ENCODE data around the gene SPA17. TPM values are rescaled to one million over a fixed set of nuclear protein-coding genes. Genes with fewer than 3 reads are reported as not detected.

SPA17 gene
- total RNA-seq, 1 experiment from 2014 or later = 22.9 TPM

DNA sequence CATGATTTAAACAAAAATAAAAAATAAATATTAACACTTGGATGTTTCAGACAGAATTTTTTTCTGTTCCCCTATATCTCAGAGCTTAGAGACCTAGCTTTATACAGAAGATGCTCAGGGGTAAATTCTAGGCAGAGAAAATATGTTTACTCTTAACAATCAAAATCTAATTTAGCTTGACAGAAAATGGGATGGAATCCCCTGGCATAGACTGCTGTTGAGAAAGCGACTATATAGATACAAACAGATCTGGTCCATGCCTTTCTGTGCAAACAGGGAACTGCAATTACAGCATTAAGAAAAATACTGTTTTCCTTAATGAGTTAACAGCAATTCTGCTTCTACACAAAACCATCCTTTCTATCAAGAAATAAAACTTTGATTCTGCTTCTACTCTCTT, 14.7 kb upstream of the SPA17 start:
- Histone ChIP-seq H3K27me3 (replicated peaks; ENCODE audit: insufficient read depth, low read depth, low read length, poor library complexity) (no peaks in the 10 kb centered on the region), H3K36me3 (ENCODE audit: insufficient read depth, low read length, poor library complexity, severe bottlenecking) (no peaks in the 10 kb centered on the region), H3K27ac (ENCODE audit: low read depth, low read length, poor library complexity, severe bottlenecking) (no peak overlapping the region), H3K9me3 (ENCODE audit: low read depth, low read length, poor library complexity, severe bottlenecking) (no peaks in the 10 kb centered on the region), H3K4me1 (ENCODE audit: insufficient read depth, low read length, poor library complexity, severe bottlenecking) (peaks cover 19% of the 10 kb centered on the region), H3K4me3 (ENCODE audit: low read depth, low read length, poor library complexity, severe bottlenecking) (no peak overlapping the region)
- CTCF ChIA-PET = no interaction called here
- no TSS peak for BruUV-seq (replicated peaks)
- intact Hi-C loops (cut with micrococcal nuclease; ENCODE audit: unreplicated experiment) = no loop called here
- no peak for TF ChIP-seq EZH2 (IDR thresholded peaks at IDR 0.05; ENCODE audit: borderline replicate concordance, low read depth, low read length, poor library complexity, severe bottlenecking)
- TF ChIP-seq, protein P1, sequence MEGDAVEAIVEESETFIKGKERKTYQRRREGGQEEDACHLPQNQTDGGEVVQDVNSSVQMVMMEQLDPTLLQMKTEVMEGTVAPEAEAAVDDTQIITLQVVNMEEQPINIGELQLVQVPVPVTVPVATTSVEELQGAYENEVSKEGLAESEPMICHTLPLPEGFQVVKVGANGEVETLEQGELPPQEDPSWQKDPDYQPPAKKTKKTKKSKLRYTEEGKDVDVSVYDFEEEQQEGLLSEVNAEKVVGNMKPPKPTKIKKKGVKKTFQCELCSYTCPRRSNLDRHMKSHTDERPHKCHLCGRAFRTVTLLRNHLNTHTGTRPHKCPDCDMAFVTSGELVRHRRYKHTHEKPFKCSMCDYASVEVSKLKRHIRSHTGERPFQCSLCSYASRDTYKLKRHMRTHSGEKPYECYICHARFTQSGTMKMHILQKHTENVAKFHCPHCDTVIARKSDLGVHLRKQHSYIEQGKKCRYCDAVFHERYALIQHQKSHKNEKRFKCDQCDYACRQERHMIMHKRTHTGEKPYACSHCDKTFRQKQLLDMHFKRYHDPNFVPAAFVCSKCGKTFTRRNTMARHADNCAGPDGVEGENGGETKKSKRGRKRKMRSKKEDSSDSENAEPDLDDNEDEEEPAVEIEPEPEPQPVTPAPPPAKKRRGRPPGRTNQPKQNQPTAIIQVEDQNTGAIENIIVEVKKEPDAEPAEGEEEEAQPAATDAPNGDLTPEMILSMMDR (conservative IDR thresholded peaks at IDR 0.05; ENCODE audit: low read depth, low read length) = no peak
- POLR2A ChIA-PET (ENCODE audit: low non-redundant PET) = no interaction called here
- no peak for DNase-seq (ENCODE audit: low spot score)

DNA sequence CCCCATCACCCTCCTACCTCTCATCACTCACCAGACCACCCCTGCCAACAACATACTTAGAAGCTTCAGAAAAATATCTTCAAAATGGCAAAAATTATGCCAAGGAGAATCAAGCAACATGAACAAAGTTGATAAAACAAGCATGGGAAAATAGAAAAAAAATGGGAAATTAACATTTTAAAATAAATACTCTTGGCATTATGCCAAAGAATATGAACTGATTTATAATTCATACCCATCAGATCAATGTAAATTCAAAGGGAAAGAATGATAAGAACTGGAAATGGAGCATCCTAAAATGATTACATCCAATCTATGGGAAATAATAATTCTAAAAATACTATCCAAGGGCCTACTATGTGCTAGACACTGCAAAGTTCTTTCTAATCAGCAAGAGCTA, 12.2 kb upstream of the SPA17 start:
- DNase-seq (ENCODE audit: low spot score) = no peak
- no TSS peak for BruUV-seq (replicated peaks)
- H3K27me3 ChIP-seq (replicated peaks; ENCODE audit: insufficient read depth, low read depth, low read length, poor library complexity) = no peaks in the 10 kb centered on the region
- intact Hi-C loops (cut with micrococcal nuclease; ENCODE audit: unreplicated experiment) = no loop called here
- H3K9me3 ChIP-seq (ENCODE audit: low read depth, low read length, poor library complexity, severe bottlenecking) = no peaks in the 10 kb centered on the region
- H3K4me1 ChIP-seq (ENCODE audit: insufficient read depth, low read length, poor library complexity, severe bottlenecking) = peaks cover 18% of the 10 kb centered on the region
- no peaks in the 10 kb centered on the region for H3K36me3 ChIP-seq (ENCODE audit: insufficient read depth, low read length, poor library complexity, severe bottlenecking)
- CTCF ChIA-PET = no interaction called here
- TF ChIP-seq, protein P1 (conservative IDR thresholded peaks at IDR 0.05; ENCODE audit: low read depth, low read length) = no peak
- H3K4me3 ChIP-seq (ENCODE audit: low read depth, low read length, poor library complexity, severe bottlenecking) = no peak overlapping the region
- no peak overlapping the region for H3K27ac ChIP-seq (ENCODE audit: low read depth, low read length, poor library complexity, severe bottlenecking)
- POLR2A ChIA-PET (ENCODE audit: low non-redundant PET) = no interaction called here

DNA sequence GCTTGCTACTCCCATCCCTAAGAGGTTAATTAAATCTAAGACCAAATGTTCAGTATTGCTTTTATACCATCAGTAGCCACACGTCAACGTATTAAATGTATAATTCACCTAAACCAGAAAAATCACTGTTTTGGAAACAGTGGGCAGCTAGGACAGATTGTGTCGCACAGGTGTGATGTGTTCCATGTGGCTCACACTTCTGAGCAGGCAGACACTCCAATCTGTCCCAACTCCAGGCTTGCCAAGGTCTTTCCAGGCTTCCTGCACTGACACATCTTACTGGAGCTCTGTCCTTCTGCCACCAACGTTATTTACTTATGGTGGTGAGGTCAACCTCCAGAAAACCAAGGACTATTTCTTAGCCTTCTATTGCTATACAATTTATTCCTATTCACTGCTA, 11.6 kb upstream of the SPA17 start:
- no peaks in the 10 kb centered on the region for H3K27me3 ChIP-seq (replicated peaks; ENCODE audit: insufficient read depth, low read depth, low read length, poor library complexity)
- BruUV-seq (replicated peaks) = no TSS peak
- ChIA-PET CTCF (no interaction called here), POLR2A (ENCODE audit: low non-redundant PET) (no interaction called here)
- intact Hi-C loops (cut with micrococcal nuclease; ENCODE audit: unreplicated experiment) = no loop called here
- peaks cover 14% of the 10 kb centered on the region for H3K4me1 ChIP-seq (ENCODE audit: insufficient read depth, low read length, poor library complexity, severe bottlenecking)
- H3K27ac ChIP-seq (ENCODE audit: low read depth, low read length, poor library complexity, severe bottlenecking) = no peak overlapping the region
- no peak for DNase-seq (ENCODE audit: low spot score)
- no peak overlapping the region for H3K4me3 ChIP-seq (ENCODE audit: low read depth, low read length, poor library complexity, severe bottlenecking)
- no peak for TF ChIP-seq EZH2 (IDR thresholded peaks at IDR 0.05; ENCODE audit: borderline replicate concordance, low read depth, low read length, poor library complexity, severe bottlenecking)
- TF ChIP-seq, protein P1 (conservative IDR thresholded peaks at IDR 0.05; ENCODE audit: low read depth, low read length) = no peak
- H3K36me3 ChIP-seq (ENCODE audit: insufficient read depth, low read length, poor library complexity, severe bottlenecking) = no peaks in the 10 kb centered on the region
- H3K9me3 ChIP-seq (ENCODE audit: low read depth, low read length, poor library complexity, severe bottlenecking) = no peaks in the 10 kb centered on the region

Data from A673 (cell line).